Loucy (cell line): ENCODE data around the gene BLOC1S6.

Source experiments
- H2AFZ ChIP-seq: fragments of 200-600 bp; sonication (generic); 2 replicates; pipeline ENCODE4 v1.6.0; 2016; ENCODE audit warnings: antibody characterized with exemption, mild to moderate bottlenecking, low read length, moderate library complexity
- H3F3A ChIP-seq: fragments of 200-600 bp; 2 replicates; pipeline ENCODE4 v1.6.0; 2016; ENCODE audit warnings: antibody characterized with exemption, low read depth, mild to moderate bottlenecking
- H3K27me3 ChIP-seq: fragments of 200-600 bp; sonication (generic); 2 replicates; pipeline ENCODE4 v1.6.1; 2014; ENCODE audit warnings: low read length, mild to moderate bottlenecking; ENCODE audit not compliant: insufficient read depth, poor library complexity, severe bottlenecking
- H3K36me3 ChIP-seq: fragments of 200-600 bp; sonication (generic); 2 replicates; pipeline ENCODE4 v1.6.1; 2016; ENCODE audit warnings: low read length; ENCODE audit not compliant: insufficient read depth
- H3K4me1 ChIP-seq: fragments of 200-600 bp; sonication (generic); 2 replicates; pipeline ENCODE4 v1.5.1; 2014; ENCODE audit warnings: low read length, mild to moderate bottlenecking; ENCODE audit not compliant: insufficient read depth, poor library complexity, severe bottlenecking
- H3K4me2 ChIP-seq: fragments of 200-600 bp; sonication (generic); 2 replicates; pipeline ENCODE4 v1.6.0; 2014; ENCODE audit warnings: antibody characterized with exemption, low read length, low read depth, mild to moderate bottlenecking; ENCODE audit not compliant: poor library complexity, severe bottlenecking
- H3K4me3 ChIP-seq: fragments of 200-600 bp; sonication (generic); 2 replicates; pipeline ENCODE4 v1.5.1; 2014; ENCODE audit warnings: low read length, mild to moderate bottlenecking, mixed read lengths; ENCODE audit not compliant: poor library complexity, severe bottlenecking
- H3K79me2 ChIP-seq: fragments of 200-600 bp; sonication (generic); 2 replicates; pipeline ENCODE4 v1.6.1; 2014; ENCODE audit warnings: low read length; ENCODE audit not compliant: insufficient read depth
- H3K9ac ChIP-seq: fragments of 200-600 bp; sonication (generic); 2 replicates; pipeline ENCODE4 v1.6.0; 2014; ENCODE audit warnings: mild to moderate bottlenecking, low read depth, low read length, moderate library complexity; ENCODE audit not compliant: poor library complexity, severe bottlenecking
- H3K9me2 ChIP-seq: fragments of 200-600 bp; sonication (generic); replicated peaks from 2 replicates; pipeline ENCODE4 v1.6.1; 2016; ENCODE audit warnings: low read depth, low read length, mixed read lengths
- H3K9me3 ChIP-seq: fragments of 200-600 bp; sonication (generic); 2 replicates; pipeline ENCODE4 v1.6.1; 2014; ENCODE audit warnings: mild to moderate bottlenecking, antibody characterized with exemption, low read length, low read depth; ENCODE audit not compliant: insufficient read depth
- H4K20me1 ChIP-seq: fragments of 200-600 bp; sonication (generic); 2 replicates; pipeline ENCODE4 v1.6.0; 2014; ENCODE audit warnings: antibody characterized with exemption, low read length, mild to moderate bottlenecking; ENCODE audit not compliant: insufficient read depth, poor library complexity, severe bottlenecking
- CTCF ChIP-seq: fragments of 200-600 bp; sonication (generic); conservative IDR thresholded peaks from 2 replicates; pipeline ENCODE4 v1.5.1; 2014; ENCODE audit warnings: mild to moderate bottlenecking, antibody characterized with exemption, low read length
- EZH2phosphoT487 ChIP-seq: fragments of 200-600 bp; IDR thresholded peaks from 2 replicates; pipeline ENCODE4 v1.6.1; 2018; ENCODE audit warnings: antibody characterized with exemption, mild to moderate bottlenecking, moderate library complexity, borderline replicate concordance

Gene BLOC1S6

GRCh38 chr15:45653702-45654424, 66.7 kb downstream of the BLOC1S6 start:
- no peak overlapping the region for H3K9ac ChIP-seq
- H3K79me2 ChIP-seq = no peaks in the 10 kb centered on the region
- H3K4me3 ChIP-seq = no peak overlapping the region
- H3K36me3 ChIP-seq = no peaks in the 10 kb centered on the region
- no peaks in the 10 kb centered on the region for H3K9me3 ChIP-seq
- no peaks in the 10 kb centered on the region for H3K4me1 ChIP-seq
- H2AFZ ChIP-seq = no peak overlapping the region
- no peaks in the 10 kb centered on the region for H4K20me1 ChIP-seq
- no peak overlapping the region for H3K4me2 ChIP-seq
- TF ChIP-seq CTCF (no peak), EZH2phosphoT487 (no peak)
- no peaks in the 10 kb centered on the region for H3K9me2 ChIP-seq
- no peaks in the 10 kb centered on the region for H3K27me3 ChIP-seq
- H3F3A ChIP-seq = no peaks in the 10 kb centered on the region

- Histone ChIP-seq H3F3A (no peaks in the 10 kb centered on the region), H3K4me3 (no peak overlapping the region), H4K20me1 (no peaks in the 10 kb centered on the region), H3K9me3 (no peaks in the 10 kb centered on the region), H3K4me1 (no peaks in the 10 kb centered on the region), H3K4me2 (no peak overlapping the region), H3K9me2 (no peaks in the 10 kb centered on the region), H3K9ac (no peak overlapping the region), H3K27me3 (no peaks in the 10 kb centered on the region), H3K36me3 (no peaks in the 10 kb centered on the region), H2AFZ (no peak overlapping the region), H3K79me2 (no peaks in the 10 kb centered on the region)
- TF ChIP-seq CTCF (no peak), EZH2phosphoT487 (no peak)
These were observed 67.6 kb downstream of the BLOC1S6 start for GRCh38 chr15:45654749-45655148.

- Histone ChIP-seq H3K4me1 (no peaks in the 10 kb centered on the region), H3K9me3 (no peaks in the 10 kb centered on the region), H3K9ac (no peak overlapping the region), H3F3A (no peaks in the 10 kb centered on the region), H3K9me2 (no peaks in the 10 kb centered on the region), H3K27me3 (no peaks in the 10 kb centered on the region), H3K79me2 (no peaks in the 10 kb centered on the region), H3K4me3 (no peak overlapping the region), H3K4me2 (no peak overlapping the region), H2AFZ (no peak overlapping the region), H3K36me3 (no peaks in the 10 kb centered on the region), H4K20me1 (no peaks in the 10 kb centered on the region)
- TF ChIP-seq EZH2phosphoT487 (no peak), CTCF (no peak)
These were observed 70.1 kb downstream of the BLOC1S6 start for GRCh38 chr15:45657254-45657653.
